Aorta (tissue), 5 donors: ENCODE results near the gene SCAF8. TPM values are rescaled to one million over a fixed set of nuclear protein-coding genes. Genes with fewer than 3 reads are reported as not detected.

ENCODE experiments used
- ATAC-seq: fragments of 200-7000 bp; cut with Tn5 transposase; one replicate; pipeline ENCODE4 v1.9.1; 2022; ENCODE audit warnings: moderate library complexity; ENCODE audit not compliant: low FRiP score
- DNase-seq, 2 donors: peaks; one replicate each; pipeline ENCODE4 v3.0.0-alpha.2; 2020
- H3K27ac ChIP-seq, 2 donors: one replicate each; pipeline ENCODE4 v1.5.1; 2013; ENCODE audit warnings: low read length in 2 of 2, mild to moderate bottlenecking in 2 of 2, moderate library complexity in 2 of 2, control low read depth in 1 of 2, inconsistent platforms in 1 of 2, low read depth in 1 of 2
- H3K27me3 ChIP-seq, 2 donors: one replicate each; pipeline ENCODE4 v1.6.1; 2013; ENCODE audit warnings: control low read depth in 1 of 2, low read length in 1 of 2, mild to moderate bottlenecking in 1 of 2, moderate library complexity in 1 of 2; ENCODE audit not compliant: insufficient read depth in 2 of 2, control insufficient read depth in 1 of 2
- H3K36me3 ChIP-seq, 2 donors: one replicate each; pipeline ENCODE4 v1.6.1; 2013; ENCODE audit warnings: control low read depth in 1 of 2, low read length in 1 of 2, mild to moderate bottlenecking in 1 of 2; ENCODE audit not compliant: insufficient read depth in 2 of 2, control insufficient read depth in 1 of 2
- H3K4me1 ChIP-seq, 2 donors: one replicate each; pipeline ENCODE4 v1.6.1; 2013; ENCODE audit warnings: low read length in 2 of 2, control low read depth in 1 of 2, mild to moderate bottlenecking in 1 of 2, moderate library complexity in 1 of 2; ENCODE audit not compliant: insufficient read depth in 2 of 2, control insufficient read depth in 1 of 2
- H3K4me3 ChIP-seq, 2 donors: one replicate each; pipeline ENCODE4 v1.5.1; 2013; ENCODE audit warnings: low read length in 2 of 2, control low read depth in 1 of 2, mild to moderate bottlenecking in 1 of 2
- H3K9me3 ChIP-seq: one replicate; pipeline ENCODE4 v1.6.1; 2013; ENCODE audit warnings: mild to moderate bottlenecking, low read length; ENCODE audit not compliant: control insufficient read depth
- WGBS, 2 donors: extraction: QIAGEN DNeasy Blood & Tissue Kit; methylation state at CpG; one replicate each; pipeline ENCODE4 v1.1.7; 2013; 5-methylcytosine and 5-hydroxymethylcytosine counted together
- intact Hi-C, 2 donors: fragments of 100-400 bp; cut with DNase I; formaldehyde crosslinking; loops; one replicate each; pipeline versions ENCODE4 v1.14.2 to v1.15.0; 2022
- microRNA-seq, 2 donors: library from miRNA; unstranded; fragments of <30 nt; microRNA quantifications; one replicate each; pipeline ENCODE4 v1.2.0, GENCODE V29; 2020
- polyA plus RNA-seq, 2 donors: library from polyadenylated mRNA; stranded (reverse); fragments of 200-250 nt; gene quantifications; one replicate each; pipeline ENCODE4 v1.2.3, GENCODE V29; 2013
- total RNA-seq, 2 donors: library from RNA; stranded (reverse); fragmentation: NEBNext Ultra II Directional; extraction: Animal tissue kit (Norgen Biotek cat#: 25700); gene quantifications; one replicate each; pipeline ENCODE4 v1.2.1, GENCODE V29; 2021
- donor health status: healthy with polysubstance abuse.
- donor health status: Bipolar disorder and iron deficiency.
- donor health status: DM: no; HTN: no; CAD: no.
- donor health status: DM: no; HTN: no; CAD: no.
- donor health status: DM: yes; HTN: yes; CAD: no.

The SCAF8 gene
- total and polyA plus RNA-seq, 4 donors = 10.5 to 52.3 (median 29.8) TPM

DNA sequence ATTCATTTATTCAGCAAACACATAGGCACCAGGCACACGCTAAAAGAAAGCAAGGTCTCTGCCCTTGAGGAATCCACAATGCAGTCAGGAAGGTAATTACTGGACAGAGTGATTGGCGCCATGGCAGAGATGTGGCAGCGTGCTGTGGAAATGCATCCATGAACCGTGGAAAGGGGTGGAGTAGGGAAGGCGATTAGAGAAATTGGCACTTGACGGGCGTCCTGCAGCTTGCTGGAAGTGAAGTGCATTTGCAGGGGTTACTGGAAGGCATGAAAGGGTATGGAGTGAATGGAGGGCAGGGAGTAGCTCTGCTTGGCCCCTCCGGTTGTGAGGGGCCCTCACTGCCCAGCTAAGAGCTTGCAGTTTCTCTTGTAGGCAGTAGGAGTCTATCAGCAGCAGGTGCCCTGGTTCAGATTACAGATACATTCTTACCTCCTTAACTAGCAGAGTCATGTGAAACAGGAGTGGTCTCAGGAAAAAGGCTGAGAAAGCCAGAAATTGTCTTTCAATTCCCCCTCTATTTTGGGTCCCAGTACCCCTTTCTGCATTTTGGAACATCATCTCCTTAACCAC lies 139.4 kb downstream of the SCAF8 start:
- no peaks in the 10 kb centered on the region for H3K27me3 ChIP-seq
- no peaks in the 10 kb centered on the region for H3K36me3 ChIP-seq
- no peak overlapping the region for H3K4me3 ChIP-seq
- no peak for ATAC-seq
- no peak overlapping the region for H3K27ac ChIP-seq
- H3K9me3 ChIP-seq = no peaks in the 10 kb centered on the region
- H3K4me1 ChIP-seq = no peaks in the 10 kb centered on the region
- intact Hi-C loops = no loop called here
- 90 to 91% methylated on average over 8 of the region's 8 CpGs for WGBS, 2 donors
- no peak for DNase-seq

DNA sequence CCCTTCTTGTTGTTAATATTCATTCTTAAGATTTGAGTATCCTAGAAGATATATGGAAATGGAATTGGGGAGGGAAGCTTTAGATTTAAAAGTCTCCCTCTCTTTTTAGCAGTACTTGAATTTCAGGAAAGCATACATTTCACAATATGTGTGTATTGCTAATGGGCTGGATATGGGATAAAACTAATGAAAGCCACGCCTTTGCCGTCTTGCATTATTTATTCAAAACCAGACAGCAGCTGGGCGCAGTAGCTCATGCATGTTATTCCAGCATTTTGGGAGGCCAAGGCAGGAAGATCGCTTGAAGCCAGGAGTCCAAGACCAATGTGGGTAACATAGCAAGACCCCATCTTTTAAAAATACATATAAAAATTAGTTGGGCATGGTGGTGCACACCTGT lies 140.3 kb downstream of the SCAF8 start:
- Histone ChIP-seq H3K4me3 (no peak overlapping the region), H3K27me3 (no peaks in the 10 kb centered on the region), H3K36me3 (no peaks in the 10 kb centered on the region), H3K4me1 (no peaks in the 10 kb centered on the region), H3K27ac (no peak overlapping the region), H3K9me3 (no peaks in the 10 kb centered on the region)
- DNase-seq = no peak
- no peak for ATAC-seq
- 96 to 97% methylated on average over 4 of the region's 4 CpGs for WGBS, 2 donors
- intact Hi-C loops = no loop called here

DNA sequence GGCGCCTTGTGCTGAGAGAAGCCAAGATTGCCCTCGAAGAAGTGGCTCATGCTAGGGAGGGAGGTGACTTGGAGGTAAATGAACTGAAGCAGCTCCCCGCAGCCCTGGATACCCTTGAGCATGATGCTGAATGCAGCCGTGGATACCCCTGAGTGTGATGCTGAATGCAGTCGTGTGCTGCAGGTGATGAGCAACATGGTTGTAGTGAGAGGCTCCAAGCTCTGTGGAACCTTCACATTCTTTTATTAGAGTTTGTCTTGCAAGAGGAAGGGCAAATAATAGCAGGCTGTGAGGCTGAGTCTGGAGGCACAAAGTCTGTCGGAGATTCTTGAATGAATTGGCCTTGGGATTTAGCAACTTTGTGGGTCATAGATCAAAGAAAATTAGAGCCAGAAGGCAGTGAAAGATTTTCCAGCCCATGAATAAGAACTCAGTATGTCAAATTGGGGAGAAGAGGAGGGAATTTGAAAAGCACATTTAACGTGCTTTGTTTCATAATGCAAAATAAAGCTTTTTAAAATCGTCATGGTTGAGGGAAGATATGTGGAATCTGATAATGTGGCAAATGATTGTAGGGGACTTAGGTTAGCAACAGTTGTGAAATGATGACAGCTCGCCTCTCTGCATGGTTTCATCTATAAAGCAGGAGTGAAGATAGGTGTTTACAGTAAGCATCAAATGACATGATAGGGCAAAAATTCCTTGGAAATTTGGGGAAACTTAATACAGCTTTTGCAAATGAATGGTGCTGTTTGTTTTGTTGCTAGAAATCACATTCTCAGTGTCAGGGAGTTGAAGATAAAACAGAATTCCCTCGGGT lies 141.8 kb downstream of the SCAF8 start:
- 67 to 71% methylated on average over 10 of the region's 10 CpGs for WGBS, 2 donors
- Histone ChIP-seq H3K27me3 (no peaks in the 10 kb centered on the region), H3K4me1 (no peaks in the 10 kb centered on the region), H3K27ac (no peak overlapping the region), H3K4me3 (no peak overlapping the region), H3K36me3 (no peaks in the 10 kb centered on the region), H3K9me3 (no peaks in the 10 kb centered on the region)
- DNase-seq = no peak
- intact Hi-C loops = no loop called here
- ATAC-seq = no peak

DNA sequence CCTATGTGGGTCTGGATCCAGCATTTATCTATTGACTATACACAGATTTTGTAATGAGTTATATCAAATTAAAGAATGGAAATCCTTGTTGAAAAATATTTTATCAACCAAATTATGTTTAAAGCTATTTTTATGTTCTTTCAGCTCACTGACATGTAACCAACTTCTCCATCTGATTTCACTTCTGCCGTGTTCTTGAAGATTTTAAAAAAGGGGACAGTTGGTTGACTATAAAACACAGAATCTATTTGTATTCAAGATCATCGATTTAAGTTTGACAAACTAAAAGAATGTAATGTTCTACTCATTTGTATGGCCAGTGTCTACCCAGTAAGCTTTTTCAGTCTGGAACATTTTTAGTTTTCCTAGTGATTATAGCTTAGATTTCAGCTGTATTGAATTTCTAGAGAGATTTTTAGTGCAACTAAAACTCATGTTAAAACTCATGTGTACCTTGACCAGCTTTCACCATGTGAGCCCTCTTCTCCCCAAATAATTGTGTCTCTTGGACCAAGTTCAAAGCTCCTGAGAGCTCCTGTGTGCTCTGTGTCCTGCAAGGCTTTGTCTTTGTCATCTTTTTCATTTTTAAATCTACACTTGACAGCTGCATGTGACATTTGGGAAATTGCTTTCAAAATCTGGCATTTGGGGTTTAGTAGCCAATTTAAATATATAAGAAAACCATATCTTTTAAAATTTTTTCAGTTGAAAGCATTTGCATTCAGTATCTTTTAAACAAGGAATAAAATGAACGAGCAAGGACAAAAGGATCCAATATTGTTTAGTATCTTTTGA lies 143.5 kb downstream of the SCAF8 start:
- no peak overlapping the region for H3K27ac ChIP-seq
- ATAC-seq (no peak), DNase-seq (no peak)
- intact Hi-C loops = no loop called here
- H3K27me3 ChIP-seq = no peaks in the 10 kb centered on the region
- no peaks in the 10 kb centered on the region for H3K9me3 ChIP-seq
- H3K4me1 ChIP-seq = no peaks in the 10 kb centered on the region
- 84 to 87% methylated on average over 3 of the region's 3 CpGs for WGBS, 2 donors
- no peak overlapping the region for H3K4me3 ChIP-seq
- H3K36me3 ChIP-seq = no peaks in the 10 kb centered on the region

DNA sequence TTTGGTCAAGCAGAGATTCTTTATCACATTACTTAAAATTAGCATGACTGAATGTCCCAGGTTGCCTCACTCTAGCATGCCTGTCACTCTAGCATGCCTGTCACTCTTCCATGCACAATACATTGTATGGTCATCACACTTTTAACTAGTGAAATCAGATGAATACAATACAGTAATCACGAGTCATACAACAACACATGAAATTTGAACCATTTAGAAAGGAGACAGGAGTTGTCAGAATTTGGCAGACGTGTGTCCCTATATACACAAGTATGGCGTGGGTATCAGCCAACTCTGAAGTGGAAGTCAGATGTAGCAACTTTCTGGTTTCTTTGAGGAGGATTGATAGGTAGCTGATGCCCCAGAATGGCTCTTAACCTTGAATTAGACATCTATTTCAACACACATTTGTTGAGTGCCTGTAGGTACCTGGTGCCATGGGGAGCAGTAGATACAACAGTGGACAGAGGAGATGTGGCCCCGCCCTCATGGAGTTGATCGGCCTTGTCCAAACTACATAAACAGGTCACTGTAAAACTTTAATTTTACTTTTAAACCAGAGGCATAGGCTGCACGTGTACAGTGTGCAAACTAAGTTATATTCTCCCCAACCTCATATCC lies 145.8 kb downstream of the SCAF8 start:
- Histone ChIP-seq H3K4me3 (no peak overlapping the region), H3K4me1 (no peaks in the 10 kb centered on the region), H3K27me3 (no peaks in the 10 kb centered on the region), H3K27ac (no peak overlapping the region), H3K9me3 (no peaks in the 10 kb centered on the region), H3K36me3 (no peaks in the 10 kb centered on the region)
- intact Hi-C loops = no loop called here
- ATAC-seq (no peak), DNase-seq (no peak)
- 87 to 92% methylated on average over 6 of the region's 6 CpGs for WGBS, 2 donors

DNA sequence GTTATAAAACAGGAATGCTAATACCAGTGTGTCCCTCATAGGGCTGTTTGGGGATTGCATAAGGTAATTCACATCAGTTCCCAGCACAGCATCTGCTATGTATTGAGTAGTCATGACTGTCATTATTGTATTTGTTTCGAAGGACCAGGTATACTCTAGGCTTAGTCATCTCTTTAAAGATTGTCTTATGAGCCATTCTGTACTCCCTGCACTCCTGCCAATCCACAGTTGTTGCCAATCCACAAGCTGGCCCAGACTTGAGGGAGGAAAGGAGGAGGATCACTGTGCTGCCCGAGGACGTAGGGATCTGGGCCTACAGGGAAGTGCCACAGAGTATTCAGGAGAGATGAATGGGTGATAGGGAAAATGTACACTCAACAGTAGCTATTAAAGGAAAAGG lies 148.9 kb downstream of the SCAF8 start:
- DNase-seq (no peak), ATAC-seq (no peak)
- H3K36me3 ChIP-seq = no peaks in the 10 kb centered on the region
- H3K27ac ChIP-seq = no peak overlapping the region
- no peaks in the 10 kb centered on the region for H3K4me1 ChIP-seq
- H3K27me3 ChIP-seq = no peaks in the 10 kb centered on the region
- no peak overlapping the region for H3K4me3 ChIP-seq
- H3K9me3 ChIP-seq = no peaks in the 10 kb centered on the region
- WGBS, 2 donors = 24 to 35% methylated on average over 3 of the region's 3 CpGs
- intact Hi-C loops = no loop called here

Small RNA genes lying within 50 kb of the gene (microRNA-seq; reads per million reads assigned to microRNA genes)
- gene MIR1273C = 0 reads per million in 2 donors

Other genes starting within 250 kb of the SCAF8 start
- 10 to 100 TPM; 19.3 to 41.2 TPM for gene CNKSR3, start 222.7 kb upstream of the SCAF8 start, total RNA-seq
- gene CNKSR3, start 222.7 kb upstream of the SCAF8 start, polyA plus RNA-seq = 10 to 100 TPM in 1 of 2 donors, 1 to 10 TPM in 1; 9.3 to 12.0 TPM